HepG2 (cell line): ENCODE results near the gene GPHN.
"Not testable (repeated sequence)": the region's sequence is repeated elsewhere in the genome, so short reads cannot be mapped to it uniquely, and the experiment has no call there.

Experiments
- ATF2 ChIP-seq: sonication (generic); formaldehyde crosslinking; IDR thresholded peaks from 2 replicates; pipeline ENCODE4 v1.4.0; 2020; ENCODE audit warnings: missing genetic modification reagents
- CHD4 ChIP-seq: fragments of 200-600 bp; sonication (generic); IDR thresholded peaks from 2 replicates; pipeline ENCODE4 v1.7.0; 2017; ENCODE audit warnings: mild to moderate bottlenecking, low read length, borderline replicate concordance
- CTCF ChIP-seq: sonication (generic); formaldehyde crosslinking; IDR thresholded peaks from 2 replicates; pipeline ENCODE4 v1.5.0; 2020; ENCODE audit warnings: mild to moderate bottlenecking, missing genetic modification reagents, moderate library complexity
- MAFK ChIP-seq, 2 experiments: IDR thresholded peaks in 1 of 2; conservative IDR thresholded peaks in 1 of 2; 2 replicates each; pipeline ENCODE4 v1.6.1; 2011; ENCODE audit warnings: improper control_type of control experiment in 2 of 2, low read length in 2 of 2
- MAX ChIP-seq: IDR thresholded peaks from 2 replicates; pipeline ENCODE4 v1.6.1; 2012; ENCODE audit warnings: inconsistent platforms
- PATZ1 ChIP-seq: sonication (generic); formaldehyde crosslinking; IDR thresholded peaks from 2 replicates; pipeline ENCODE4 v1.4.0; 2020; ENCODE audit warnings: missing genetic modification reagents
- RELA ChIP-seq: sonication (generic); formaldehyde crosslinking; IDR thresholded peaks from 2 replicates; pipeline ENCODE4 v1.4.0; 2020; ENCODE audit warnings: missing genetic modification reagents
- SNAPC2 ChIP-seq: sonication (generic); formaldehyde crosslinking; IDR thresholded peaks from 2 replicates; pipeline ENCODE4 v1.8.1; 2022; ENCODE audit warnings: mild to moderate bottlenecking, missing genetic modification reagents
- U2AF2 ChIP-seq: fragments of 200-400 bp; formaldehyde crosslinking; IDR thresholded peaks from 2 replicates; pipeline ENCODE4 v1.6.1; 2017; ENCODE audit warnings: low read depth, mild to moderate bottlenecking, low read length
- USF2 ChIP-seq, 2 experiments: sonication (generic) in 1 of 2; formaldehyde crosslinking in 1 of 2; IDR thresholded peaks; 2 replicates each; pipeline versions ENCODE4 v1.5.1 to v1.6.1; 2011 to 2020; ENCODE audit warnings: borderline replicate concordance in 1 of 2, low read depth in 1 of 2, low read length in 1 of 2, mild to moderate bottlenecking in 1 of 2, missing genetic modification reagents in 1 of 2, moderate library complexity in 1 of 2
- ZBTB43 ChIP-seq: sonication (generic); formaldehyde crosslinking; conservative IDR thresholded peaks from 2 replicates; pipeline ENCODE4 v1.4.0; 2020; ENCODE audit warnings: missing genetic modification reagents
- ZFP36L2 ChIP-seq: sonication (generic); formaldehyde crosslinking; IDR thresholded peaks from 2 replicates; pipeline ENCODE4 v1.4.0; 2020; ENCODE audit warnings: missing genetic modification reagents
- ZNF547 ChIP-seq: sonication (generic); formaldehyde crosslinking; IDR thresholded peaks from 2 replicates; pipeline ENCODE4 v1.5.1; 2020; ENCODE audit warnings: mild to moderate bottlenecking, missing genetic modification reagents

GRCh38 chr14:66837436-66837835 lies 329.5 kb downstream of the GPHN start:
- TF ChIP-seq MAX; MAFK (conservative IDR thresholded peaks at IDR 0.05 in 1 of 2, IDR thresholded peaks at IDR 0.05 in 1 of 2; ENCODE audit: low read length in 2 of 2); USF2 (IDR thresholded peaks at IDR 0.05; ENCODE audit: low read depth, low read length); USF2 (CRISPR knock-in tag; IDR thresholded peaks at IDR 0.05; ENCODE audit: borderline replicate concordance); ZNF547; SNAPC2 (CRISPR knock-in tag); U2AF2; CTCF; ATF2 (CRISPR knock-in tag); PATZ1 (CRISPR knock-in tag); ZBTB43 (CRISPR knock-in tag); ZFP36L2 (CRISPR knock-in tag); RELA (CRISPR knock-in tag); CHD4: not testable (repeated sequence)
